CD8-positive, alpha-beta memory T cell (primary cell): ENCODE measurements around the gene PIK3C3. TPM values are rescaled to one million over a fixed set of nuclear protein-coding genes. Genes with fewer than 3 reads are reported as not detected.

Experiments
- CTCF ChIA-PET: fragments of 350-600 bp; sonication (Branson Sonifier 250); formaldehyde crosslinking; loops from one replicate; lab custom pipeline; 2021; ENCODE audit warnings: antibody characterized with exemption; lab: Charles Lee
- POLR2A ChIA-PET: fragments of 350-600 bp; sonication (Branson Sonifier 250); formaldehyde crosslinking; loops from one replicate; lab custom pipeline; 2021; ENCODE audit warnings: antibody characterized with exemption; lab: Charles Lee
- DNase-seq, 5 donors: peaks; one replicate each; pipeline versions ENCODE4 v3.0.0 to v3.0.0-alpha.2; 2020 to 2022; ENCODE audit warnings: mixed read lengths in 1 of 5
- H3K27ac ChIP-seq: one replicate; pipeline ENCODE4 v1.7.0; 2013; ENCODE audit warnings: low read depth, mild to moderate bottlenecking, low read length, moderate library complexity
- H3K27me3 ChIP-seq: 2 replicates; pipeline ENCODE4 v1.7.0; 2013; ENCODE audit warnings: low read length, mild to moderate bottlenecking; ENCODE audit not compliant: insufficient read depth, poor library complexity, severe bottlenecking
- H3K36me3 ChIP-seq: 2 replicates; pipeline ENCODE4 v1.7.0; 2013; ENCODE audit warnings: mild to moderate bottlenecking, low read length, moderate library complexity; ENCODE audit not compliant: insufficient read depth
- H3K4me1 ChIP-seq: 2 replicates; pipeline ENCODE4 v1.7.0; 2013; ENCODE audit warnings: mild to moderate bottlenecking, low read length, moderate library complexity; ENCODE audit not compliant: insufficient read depth
- H3K4me3 ChIP-seq: 2 replicates; pipeline ENCODE4 v1.7.0; 2013; ENCODE audit warnings: mild to moderate bottlenecking, low read length
- H3K9me3 ChIP-seq: 2 replicates; pipeline ENCODE4 v1.7.0; 2013; ENCODE audit warnings: mild to moderate bottlenecking, low read length
- H3K27ac Mint-ChIP-seq, 8 donors: one replicate each; pipeline ENCODE4 v1.8.0; 2020 to 2021; ENCODE audit warnings: mixed read lengths in 8 of 8, mild to moderate bottlenecking in 6 of 8, inconsistent platforms in 3 of 8, moderate library complexity in 3 of 8
- H3K27me3 Mint-ChIP-seq, 2 donors: one replicate each; pipeline ENCODE4 v1.8.0; 2020 to 2021; ENCODE audit warnings: mixed read lengths in 2 of 2, mild to moderate bottlenecking in 1 of 2, moderate library complexity in 1 of 2
- H3K36me3 Mint-ChIP-seq, 3 donors: one replicate each; pipeline ENCODE4 v1.8.0; 2020 to 2021; ENCODE audit warnings: mixed read lengths in 3 of 3, inconsistent platforms in 1 of 3, mild to moderate bottlenecking in 1 of 3
- H3K4me1 Mint-ChIP-seq, 3 donors: one replicate each; pipeline ENCODE4 v1.8.0; 2020 to 2021; ENCODE audit warnings: mixed read lengths in 3 of 3, inconsistent platforms in 1 of 3, mild to moderate bottlenecking in 1 of 3
- H3K4me3 Mint-ChIP-seq, 7 donors: one replicate each; pipeline ENCODE4 v1.8.0; 2020 to 2021; ENCODE audit warnings: mixed read lengths in 7 of 7, mild to moderate bottlenecking in 6 of 7, moderate library complexity in 4 of 7, inconsistent platforms in 2 of 7
- H3K9me3 Mint-ChIP-seq, 5 donors: one replicate each; pipeline ENCODE4 v1.8.0; 2020 to 2022; ENCODE audit warnings: mixed read lengths in 5 of 5, mild to moderate bottlenecking in 3 of 5, moderate library complexity in 2 of 5, inconsistent platforms in 1 of 5
- polyA plus RNA-seq: library from polyadenylated mRNA; unstranded; fragments of 300-500 nt; fragmentation: Illumina TruSeq; gene quantifications from one replicate; pipeline ENCODE4 v1.2.3, GENCODE V29; 2021
- total RNA-seq, 2 experiments: library from RNA; stranded (reverse); gene quantifications; one replicate each; pipeline ENCODE4 v1.2.3, GENCODE V29; 2021

Gene PIK3C3
- total and polyA plus RNA-seq, 3 experiments from 2014 or later = 39.8 to 50.7 (median 43.6) TPM

- Mint-ChIP-seq H3K4me1 (no peaks in the 10 kb centered on the region), H3K36me3 (no peaks in the 10 kb centered on the region), H3K27ac (no peak overlapping the region), H3K27me3 (peaks cover 4 to 6% of the 10 kb centered on the region in 2 donors), H3K4me3 (no peak overlapping the region), H3K9me3 (no peaks in the 10 kb centered on the region)
- Histone ChIP-seq H3K4me3 (no peak overlapping the region), H3K4me1 (no peaks in the 10 kb centered on the region), H3K36me3 (no peaks in the 10 kb centered on the region), H3K27ac (no peak overlapping the region), H3K9me3 (no peaks in the 10 kb centered on the region), H3K27me3 (no peaks in the 10 kb centered on the region)
- ChIA-PET POLR2A (no interaction called here), CTCF (no interaction called here)
- DNase-seq = no peak
These were observed 31.6 kb upstream of the PIK3C3 start for GRCh38 chr18:41923446-41923845.

- Histone ChIP-seq H3K9me3 (no peaks in the 10 kb centered on the region), H3K27ac (no peak overlapping the region), H3K4me3 (no peak overlapping the region), H3K27me3 (no peaks in the 10 kb centered on the region), H3K4me1 (no peaks in the 10 kb centered on the region), H3K36me3 (no peaks in the 10 kb centered on the region)
- no peak for DNase-seq
- Mint-ChIP-seq H3K27me3 (peaks cover 2 to 6% of the 10 kb centered on the region in 2 donors), H3K4me1 (no peaks in the 10 kb centered on the region), H3K9me3 (peaks cover 0 to 3% (median 0%) of the 10 kb centered on the region in 5 donors), H3K27ac (no peak overlapping the region), H3K4me3 (no peak overlapping the region), H3K36me3 (no peaks in the 10 kb centered on the region)
- POLR2A ChIA-PET = no interaction called here
- CTCF ChIA-PET = no interaction called here
These were observed 26.5 kb upstream of the PIK3C3 start for GRCh38 chr18:41928581-41928980.

GRCh38 chr18:41932899-41933298 lies 22.1 kb upstream of the PIK3C3 start:
- Histone ChIP-seq H3K36me3 (no peaks in the 10 kb centered on the region), H3K27me3 (no peaks in the 10 kb centered on the region), H3K4me1 (peaks cover 5% of the 10 kb centered on the region), H3K27ac (no peak overlapping the region), H3K9me3 (no peaks in the 10 kb centered on the region), H3K4me3 (no peak overlapping the region)
- peaks cover 0 to 3% (median 0%) of the 10 kb centered on the region in 5 donors for H3K9me3 Mint-ChIP-seq
- ChIA-PET CTCF (interaction anchor here (1.0 kb wide), 1 partner anchor 25 kb away, joined by 3 read pairs; no protein-coding TSS in a partner anchor), POLR2A (interaction anchor here (0.6 kb wide), 1 partner anchor 23 kb away, joined by 7 read pairs; no protein-coding TSS in a partner anchor)
- no peak for DNase-seq
- peaks cover 0 to 17% of the 10 kb centered on the region in 2 donors for H3K27me3 Mint-ChIP-seq
- no peaks in the 10 kb centered on the region for H3K36me3 Mint-ChIP-seq
- no peak overlapping the region for H3K27ac Mint-ChIP-seq
- H3K4me3 Mint-ChIP-seq = no peak overlapping the region
- peaks cover 11 to 12% (median 11%) of the 10 kb centered on the region in 3 donors for H3K4me1 Mint-ChIP-seq

- no peaks in the 10 kb centered on the region for H3K27me3 ChIP-seq
- peaks cover 0 to 3% (median 0%) of the 10 kb centered on the region in 5 donors for H3K9me3 Mint-ChIP-seq
- H3K36me3 Mint-ChIP-seq = no peaks in the 10 kb centered on the region
- peaks cover 0 to 20% of the 10 kb centered on the region in 2 donors for H3K27me3 Mint-ChIP-seq
- no peaks in the 10 kb centered on the region for H3K9me3 ChIP-seq
- H3K4me3 Mint-ChIP-seq = no peak overlapping the region
- no peaks in the 10 kb centered on the region for H3K36me3 ChIP-seq
- ChIA-PET POLR2A (no interaction called here), CTCF (no interaction called here)
- H3K27ac ChIP-seq = no peak overlapping the region
- H3K4me1 ChIP-seq = peaks cover 5% of the 10 kb centered on the region
- no peak overlapping the region for H3K27ac Mint-ChIP-seq
- peaks cover 11 to 12% (median 11%) of the 10 kb centered on the region in 3 donors for H3K4me1 Mint-ChIP-seq
- no peak for DNase-seq
- H3K4me3 ChIP-seq = no peak overlapping the region
These were observed 21.3 kb upstream of the PIK3C3 start for GRCh38 chr18:41933778-41934177.

GRCh38 chr18:41936471-41937134 lies 18.4 kb upstream of the PIK3C3 start:
- ChIA-PET CTCF (interaction anchor here (0.7 kb wide), 1 partner anchor 11 kb away, joined by 3 read pairs; no protein-coding TSS in a partner anchor), POLR2A (no interaction called here)
- Histone ChIP-seq H3K4me1 (peaks cover 5% of the 10 kb centered on the region), H3K27me3 (no peaks in the 10 kb centered on the region), H3K27ac (no peak overlapping the region), H3K9me3 (no peaks in the 10 kb centered on the region), H3K36me3 (no peaks in the 10 kb centered on the region), H3K4me3 (no peak overlapping the region)
- peaks cover 11 to 12% (median 11%) of the 10 kb centered on the region in 3 donors for H3K4me1 Mint-ChIP-seq
- DNase-seq = no peak
- H3K9me3 Mint-ChIP-seq = peaks cover 0 to 3% (median 0%) of the 10 kb centered on the region in 5 donors
- no peaks in the 10 kb centered on the region for H3K36me3 Mint-ChIP-seq
- peaks cover 4 to 39% of the 10 kb centered on the region in 2 donors for H3K27me3 Mint-ChIP-seq
- peak overlapping the region in 3 of 7 donors; percentile 2 to 22 (median 21) for H3K4me3 Mint-ChIP-seq
- peak overlapping the region in 5 of 8 donors; percentile 30 to 78 (median 52) for H3K27ac Mint-ChIP-seq

- H3K27me3 ChIP-seq = no peaks in the 10 kb centered on the region
- H3K9me3 ChIP-seq = no peaks in the 10 kb centered on the region
- Mint-ChIP-seq H3K36me3 (no peaks in the 10 kb centered on the region), H3K9me3 (peaks cover 0 to under 1% (median 0%) of the 10 kb centered on the region in 5 donors), H3K4me1 (peaks cover 11 to 12% (median 11%) of the 10 kb centered on the region in 3 donors), H3K27ac (no peak overlapping the region), H3K4me3 (no peak overlapping the region), H3K27me3 (peaks cover 13 to 48% of the 10 kb centered on the region in 2 donors)
- H3K4me3 ChIP-seq = no peak overlapping the region
- no peak overlapping the region for H3K27ac ChIP-seq
- H3K36me3 ChIP-seq = no peaks in the 10 kb centered on the region
- no peak for DNase-seq
- CTCF ChIA-PET = no interaction called here
- POLR2A ChIA-PET = no interaction called here
- H3K4me1 ChIP-seq = peaks cover 5% of the 10 kb centered on the region
These were observed 16.6 kb upstream of the PIK3C3 start for GRCh38 chr18:41938445-41938844.

GRCh38 chr18:41939326-41939725 lies 15.7 kb upstream of the PIK3C3 start:
- no peaks in the 10 kb centered on the region for H3K9me3 Mint-ChIP-seq
- no peak overlapping the region for H3K27ac Mint-ChIP-seq
- H3K4me1 Mint-ChIP-seq = peaks cover 11 to 12% (median 11%) of the 10 kb centered on the region in 3 donors
- Histone ChIP-seq H3K4me3 (no peak overlapping the region), H3K36me3 (no peaks in the 10 kb centered on the region), H3K27me3 (no peaks in the 10 kb centered on the region), H3K9me3 (no peaks in the 10 kb centered on the region), H3K4me1 (peaks cover 5% of the 10 kb centered on the region), H3K27ac (no peak overlapping the region)
- peaks cover 15 to 54% of the 10 kb centered on the region in 2 donors for H3K27me3 Mint-ChIP-seq
- no peaks in the 10 kb centered on the region for H3K36me3 Mint-ChIP-seq
- DNase-seq = no peak
- no peak overlapping the region for H3K4me3 Mint-ChIP-seq
- POLR2A ChIA-PET = no interaction called here
- CTCF ChIA-PET = no interaction called here

GRCh38 chr18:41940506-41941215 lies 14.4 kb upstream of the PIK3C3 start:
- H3K4me1 Mint-ChIP-seq = peaks cover 11 to 12% (median 11%) of the 10 kb centered on the region in 3 donors
- no peak overlapping the region for H3K27ac Mint-ChIP-seq
- no peak overlapping the region for H3K27ac ChIP-seq
- ChIA-PET CTCF (no interaction called here), POLR2A (no interaction called here)
- no peak overlapping the region for H3K4me3 ChIP-seq
- H3K36me3 ChIP-seq = no peaks in the 10 kb centered on the region
- H3K4me3 Mint-ChIP-seq = no peak overlapping the region
- peaks cover 17 to 60% of the 10 kb centered on the region in 2 donors for H3K27me3 Mint-ChIP-seq
- peaks cover 5% of the 10 kb centered on the region for H3K4me1 ChIP-seq
- H3K27me3 ChIP-seq = no peaks in the 10 kb centered on the region
- H3K9me3 Mint-ChIP-seq = no peaks in the 10 kb centered on the region
- H3K9me3 ChIP-seq = no peaks in the 10 kb centered on the region
- no peaks in the 10 kb centered on the region for H3K36me3 Mint-ChIP-seq
- no peak for DNase-seq
